Measurements from ENCODE around the gene SCGN. TPM values are rescaled to one million over a fixed set of nuclear protein-coding genes. Genes with fewer than 3 reads are reported as not detected.

SCGN gene
- total and polyA plus RNA-seq, 2 of the 13 experiments (the other 11 are each of a cell fraction or from before 2014, with no cell fraction given): 2.9 to 29.0 TPM

GRCh38 chr6:25652007-25652515 lies at the start of gene SCGN (continued):
- TF ChIP-seq LCORL (IDR thresholded peaks at IDR 0.05): no peak
- 0 out of 2 replicates have a peak, but pooled peaks have one; percentile 57 for TF ChIP-seq LCORL (CRISPR knock-in tag; IDR thresholded peaks at IDR 0.05)
- TF ChIP-seq ZNF264 (CRISPR knock-in tag; IDR thresholded peaks at IDR 0.05): peak; percentile 94
- peak; percentile 60; the same call in 1 of the 2 replicates for TF ChIP-seq TFDP1 (CRISPR knock-in tag; IDR thresholded peaks at IDR 0.05; ENCODE audit: borderline replicate concordance)
- peak; percentile 27; the same call in 1 of the 2 replicates for TF ChIP-seq JDP2 (CRISPR knock-in tag; IDR thresholded peaks at IDR 0.05; ENCODE audit: borderline replicate concordance)
- TF ChIP-seq, protein P1, sequence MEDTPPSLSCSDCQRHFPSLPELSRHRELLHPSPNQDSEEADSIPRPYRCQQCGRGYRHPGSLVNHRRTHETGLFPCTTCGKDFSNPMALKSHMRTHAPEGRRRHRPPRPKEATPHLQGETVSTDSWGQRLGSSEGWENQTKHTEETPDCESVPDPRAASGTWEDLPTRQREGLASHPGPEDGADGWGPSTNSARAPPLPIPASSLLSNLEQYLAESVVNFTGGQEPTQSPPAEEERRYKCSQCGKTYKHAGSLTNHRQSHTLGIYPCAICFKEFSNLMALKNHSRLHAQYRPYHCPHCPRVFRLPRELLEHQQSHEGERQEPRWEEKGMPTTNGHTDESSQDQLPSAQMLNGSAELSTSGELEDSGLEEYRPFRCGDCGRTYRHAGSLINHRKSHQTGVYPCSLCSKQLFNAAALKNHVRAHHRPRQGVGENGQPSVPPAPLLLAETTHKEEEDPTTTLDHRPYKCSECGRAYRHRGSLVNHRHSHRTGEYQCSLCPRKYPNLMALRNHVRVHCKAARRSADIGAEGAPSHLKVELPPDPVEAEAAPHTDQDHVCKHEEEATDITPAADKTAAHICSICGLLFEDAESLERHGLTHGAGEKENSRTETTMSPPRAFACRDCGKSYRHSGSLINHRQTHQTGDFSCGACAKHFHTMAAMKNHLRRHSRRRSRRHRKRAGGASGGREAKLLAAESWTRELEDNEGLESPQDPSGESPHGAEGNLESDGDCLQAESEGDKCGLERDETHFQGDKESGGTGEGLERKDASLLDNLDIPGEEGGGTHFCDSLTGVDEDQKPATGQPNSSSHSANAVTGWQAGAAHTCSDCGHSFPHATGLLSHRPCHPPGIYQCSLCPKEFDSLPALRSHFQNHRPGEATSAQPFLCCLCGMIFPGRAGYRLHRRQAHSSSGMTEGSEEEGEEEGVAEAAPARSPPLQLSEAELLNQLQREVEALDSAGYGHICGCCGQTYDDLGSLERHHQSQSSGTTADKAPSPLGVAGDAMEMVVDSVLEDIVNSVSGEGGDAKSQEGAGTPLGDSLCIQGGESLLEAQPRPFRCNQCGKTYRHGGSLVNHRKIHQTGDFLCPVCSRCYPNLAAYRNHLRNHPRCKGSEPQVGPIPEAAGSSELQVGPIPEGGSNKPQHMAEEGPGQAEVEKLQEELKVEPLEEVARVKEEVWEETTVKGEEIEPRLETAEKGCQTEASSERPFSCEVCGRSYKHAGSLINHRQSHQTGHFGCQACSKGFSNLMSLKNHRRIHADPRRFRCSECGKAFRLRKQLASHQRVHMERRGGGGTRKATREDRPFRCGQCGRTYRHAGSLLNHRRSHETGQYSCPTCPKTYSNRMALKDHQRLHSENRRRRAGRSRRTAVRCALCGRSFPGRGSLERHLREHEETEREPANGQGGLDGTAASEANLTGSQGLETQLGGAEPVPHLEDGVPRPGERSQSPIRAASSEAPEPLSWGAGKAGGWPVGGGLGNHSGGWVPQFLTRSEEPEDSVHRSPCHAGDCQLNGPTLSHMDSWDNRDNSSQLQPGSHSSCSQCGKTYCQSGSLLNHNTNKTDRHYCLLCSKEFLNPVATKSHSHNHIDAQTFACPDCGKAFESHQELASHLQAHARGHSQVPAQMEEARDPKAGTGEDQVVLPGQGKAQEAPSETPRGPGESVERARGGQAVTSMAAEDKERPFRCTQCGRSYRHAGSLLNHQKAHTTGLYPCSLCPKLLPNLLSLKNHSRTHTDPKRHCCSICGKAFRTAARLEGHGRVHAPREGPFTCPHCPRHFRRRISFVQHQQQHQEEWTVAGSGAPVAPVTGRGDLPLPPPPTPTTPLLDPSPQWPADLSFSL (CRISPR knock-in tag; IDR thresholded peaks at IDR 0.05): no peak; the same call in 1 of the 2 replicates
- TF ChIP-seq XRCC5 (optimal IDR thresholded peaks at IDR 0.05; ENCODE audit: low read length): peak; percentile 95
- no peak for TF ChIP-seq ZNF569 (CRISPR knock-in tag; IDR thresholded peaks at IDR 0.05; ENCODE audit: borderline replicate concordance)
- TF ChIP-seq, protein P2, sequence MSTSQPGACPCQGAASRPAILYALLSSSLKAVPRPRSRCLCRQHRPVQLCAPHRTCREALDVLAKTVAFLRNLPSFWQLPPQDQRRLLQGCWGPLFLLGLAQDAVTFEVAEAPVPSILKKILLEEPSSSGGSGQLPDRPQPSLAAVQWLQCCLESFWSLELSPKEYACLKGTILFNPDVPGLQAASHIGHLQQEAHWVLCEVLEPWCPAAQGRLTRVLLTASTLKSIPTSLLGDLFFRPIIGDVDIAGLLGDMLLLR (CRISPR knock-in tag; IDR thresholded peaks at IDR 0.05): peak; percentile 87
- peak; percentile 93 for TF ChIP-seq IRF2 (CRISPR knock-in tag; IDR thresholded peaks at IDR 0.05)
- TF ChIP-seq ZNF331 (CRISPR knock-in tag; IDR thresholded peaks at IDR 0.05): peak; percentile 94
- no peak for TF ChIP-seq RBAK (CRISPR knock-in tag; IDR thresholded peaks at IDR 0.05)
- peak; percentile 96 for TF ChIP-seq MTF1 (CRISPR knock-in tag; IDR thresholded peaks at IDR 0.05)
- TF ChIP-seq ZNF816 (CRISPR knock-in tag; IDR thresholded peaks at IDR 0.05; ENCODE audit: borderline replicate concordance): peak; percentile 96; the same call in 1 of the 2 replicates
- TF ChIP-seq, protein P3, sequence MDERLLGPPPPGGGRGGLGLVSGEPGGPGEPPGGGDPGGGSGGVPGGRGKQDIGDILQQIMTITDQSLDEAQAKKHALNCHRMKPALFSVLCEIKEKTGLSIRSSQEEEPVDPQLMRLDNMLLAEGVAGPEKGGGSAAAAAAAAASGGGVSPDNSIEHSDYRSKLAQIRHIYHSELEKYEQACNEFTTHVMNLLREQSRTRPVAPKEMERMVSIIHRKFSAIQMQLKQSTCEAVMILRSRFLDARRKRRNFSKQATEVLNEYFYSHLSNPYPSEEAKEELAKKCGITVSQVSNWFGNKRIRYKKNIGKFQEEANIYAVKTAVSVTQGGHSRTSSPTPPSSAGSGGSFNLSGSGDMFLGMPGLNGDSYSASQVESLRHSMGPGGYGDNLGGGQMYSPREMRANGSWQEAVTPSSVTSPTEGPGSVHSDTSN (CRISPR knock-in tag; IDR thresholded peaks at IDR 0.05): no peak
- peak; percentile 96; the same call in 1 of the 2 replicates for TF ChIP-seq ZNF749 (CRISPR knock-in tag; IDR thresholded peaks at IDR 0.05; ENCODE audit: borderline replicate concordance)
- no peak for TF ChIP-seq USF2 (IDR thresholded peaks at IDR 0.05; ENCODE audit: low read depth, low read length)
- TF ChIP-seq USF2 (CRISPR knock-in tag; IDR thresholded peaks at IDR 0.05; ENCODE audit: borderline replicate concordance): no peak
- no peak for TF ChIP-seq CBX2 (IDR thresholded peaks at IDR 0.05; ENCODE audit: low read depth, low read length)
- TF ChIP-seq CBX2 (CRISPR knock-in tag; IDR thresholded peaks at IDR 0.05; ENCODE audit: low read depth): 0 out of 2 replicates have a peak, but pooled peaks have one; percentile 56
